Measurements from ENCODE around the gene MED31. TPM values are rescaled to one million over a fixed set of nuclear protein-coding genes. Genes with fewer than 3 reads are reported as not detected.

Gene MED31
- total and polyA plus RNA-seq, 2 of the 4 experiments (the other 2 are of a cell fraction): 5.6 to 11.6 TPM

GRCh38 chr17:6684881-6685767 lies 33.7 kb upstream of the MED31 start:
- DNase-seq: no peak
- Histone ChIP-seq H3K56ac (ENCODE audit: extremely low read depth, insufficient read depth, low read length) (no peak overlapping the region), H3K79me1 (ENCODE audit: low read depth in 1 of 2, low read length in 2 of 2) (no peaks in the 10 kb centered on the region), H4K20me1 (ENCODE audit: insufficient read depth, low read length) (no peaks in the 10 kb centered on the region), H3K4me1 (ENCODE audit: control insufficient read depth, insufficient read depth, low read length) (no peaks in the 10 kb centered on the region), H2AK9ac (replicated peaks; ENCODE audit: low read depth, low read length, poor library complexity) (no peak overlapping the region), H2BK5ac (ENCODE audit: low read depth, low read length, poor library complexity, severe bottlenecking) (no peak overlapping the region), H2BK20ac (ENCODE audit: low read depth, low read length) (no peak overlapping the region), H2AFZ (replicated peaks; ENCODE audit: low read length, poor library complexity) (no peak overlapping the region), H2BK120ac (ENCODE audit: low read depth, low read length) (no peak overlapping the region), H4K5ac (ENCODE audit: low read depth, low read length) (no peak overlapping the region), H3K27me3 (ENCODE audit: control insufficient read depth, insufficient read depth, low read length) (peaks cover 6% of the 10 kb centered on the region), H3K18ac (ENCODE audit: low read depth, low read length) (no peak overlapping the region), H3K4me3 (ENCODE audit: insufficient read depth, low read depth, low read length) (no peak overlapping the region), H3K4me2 (ENCODE audit: low read depth, low read length) (no peak overlapping the region), H3K4ac (ENCODE audit: low read depth, low read length) (no peak overlapping the region), H3K36me3 (ENCODE audit: control insufficient read depth, insufficient read depth, low read length) (no peaks in the 10 kb centered on the region), H3K23ac (ENCODE audit: low read depth, low read length) (no peak overlapping the region), H3K9me1 (ENCODE audit: insufficient read depth, low read length) (no peaks in the 10 kb centered on the region), H3K14ac (replicated peaks; ENCODE audit: low read depth, low read length) (no peak overlapping the region), H3K9me3 (ENCODE audit: control insufficient read depth, insufficient read depth, low read length) (no peaks in the 10 kb centered on the region), H3K9ac (ENCODE audit: low read depth, low read length) (no peak overlapping the region), H4K8ac (ENCODE audit: low read depth in 2 of 2, low read length in 2 of 2) (no peak overlapping the region), H2BK15ac (ENCODE audit: low read depth, low read length) (no peak overlapping the region), H4K91ac (ENCODE audit: insufficient read depth, low read depth, low read length) (no peak overlapping the region), H2AK5ac (ENCODE audit: low read depth, low read length) (no peak overlapping the region), H3K27ac (ENCODE audit: insufficient read depth, low read length) (no peak overlapping the region)
- ATAC-seq (ENCODE audit: low read depth): no peak
- TF ChIP-seq ELK1 (IDR thresholded peaks at IDR 0.05; ENCODE audit: borderline replicate concordance, low read depth, low read length) (no peak), CTCF (conservative IDR thresholded peaks at IDR 0.05; ENCODE audit: low read depth, low read length) (no peak), MXI1 (IDR thresholded peaks at IDR 0.05; ENCODE audit: borderline replicate concordance, low read depth, low read length) (no peak), BHLHE40 (IDR thresholded peaks at IDR 0.05; ENCODE audit: low read depth, low read length) (no peak), USF2 (IDR thresholded peaks at IDR 0.05; ENCODE audit: low read depth, low read length) (no peak), NFE2L2 (IDR thresholded peaks at IDR 0.05; ENCODE audit: low read depth, low read length) (no peak), RCOR1 (IDR thresholded peaks at IDR 0.05; ENCODE audit: insufficient replicate concordance, low read length) (no peak), RAD21 (IDR thresholded peaks at IDR 0.05; ENCODE audit: low read length) (no peak), SMC3 (IDR thresholded peaks at IDR 0.05; ENCODE audit: low read depth, low read length) (no peak), CEBPB (IDR thresholded peaks at IDR 0.05; ENCODE audit: low read depth, low read length) (no peak), MAZ (IDR thresholded peaks at IDR 0.05; ENCODE audit: borderline replicate concordance, low read depth, low read length) (no peak), MAFK (IDR thresholded peaks at IDR 0.05; ENCODE audit: low read depth, low read length) (no peak), FOS (IDR thresholded peaks at IDR 0.05; ENCODE audit: low read depth, low read length) (no peak), RFX5 (IDR thresholded peaks at IDR 0.05; ENCODE audit: low read depth, low read length) (no peak)
- in situ Hi-C loops (cut with MboI; ENCODE audit: low sequenced_read_pairs): no loop called here
- dilution Hi-C loops (cut with HindIII; ENCODE audit: low sequenced_read_pairs, unreplicated experiment): no loop called here
- ChIA-PET POLR2A (ENCODE audit: unreplicated experiment) (no interaction called here), CTCF (no interaction called here)
- BruUV-seq (replicated peaks): no TSS peak
- 71% methylated on average over 5 of the region's 14 CpGs; no CpG with 5 or more reads in 1 of the 2 experiments for WGBS, 2 experiments (ENCODE audit: extremely low coverage in 2 of 2, insufficient read length in 1 of 2)
- intact Hi-C loops (cut with micrococcal nuclease): no loop called here
